ENCODE results near the gene TNFSF9. TPM values are rescaled to one million over a fixed set of nuclear protein-coding genes. Genes with fewer than 3 reads are reported as not detected.

TNFSF9 gene
- total and polyA plus RNA-seq, 8 donors, result 0.20 to 10.2 (median 0.40) TPM

GRCh38 chr19:6509118-6509971 lies 21.5 kb upstream of the TNFSF9 start:
- Histone ChIP-seq H3K27me3 (peaks cover 0 to 2% of the 10 kb centered on the region in 2 donors), H3K4me3 (no peak overlapping the region), H3K27ac (peak overlapping the region in 1 of 2 donors; percentile 33), H3K36me3 (no peaks in the 10 kb centered on the region), H3K9me3 (no peaks in the 10 kb centered on the region), H3K4me1 (peaks cover 0 to 3% of the 10 kb centered on the region in 2 donors)
- ATAC-seq (peak; percentile 76), DNase-seq (peak in 1 of 4 donors; percentile 71)
- intact Hi-C loops (cut with DNase I), result no loop called here
- TF ChIP-seq CTCF (IDR thresholded peaks at IDR 0.05), result no peak

GRCh38 chr19:6510618-6511017 lies 20.2 kb upstream of the TNFSF9 start:
- intact Hi-C loops (cut with DNase I), result loop anchor here in 1 of 2 donors (10.0 kb wide), 1 partner anchor 124 kb away; no protein-coding TSS in a partner anchor
- DNase-seq, result no peak
- no peak for ATAC-seq
- no peaks in the 10 kb centered on the region for H3K36me3 ChIP-seq
- H3K4me3 ChIP-seq, result no peak overlapping the region
- H3K9me3 ChIP-seq, result no peaks in the 10 kb centered on the region
- H3K4me1 ChIP-seq, result peaks cover 0 to 3% of the 10 kb centered on the region in 2 donors
- TF ChIP-seq CTCF (IDR thresholded peaks at IDR 0.05), result no peak
- no peak overlapping the region for H3K27ac ChIP-seq
- H3K27me3 ChIP-seq, result no peaks in the 10 kb centered on the region

DNA sequence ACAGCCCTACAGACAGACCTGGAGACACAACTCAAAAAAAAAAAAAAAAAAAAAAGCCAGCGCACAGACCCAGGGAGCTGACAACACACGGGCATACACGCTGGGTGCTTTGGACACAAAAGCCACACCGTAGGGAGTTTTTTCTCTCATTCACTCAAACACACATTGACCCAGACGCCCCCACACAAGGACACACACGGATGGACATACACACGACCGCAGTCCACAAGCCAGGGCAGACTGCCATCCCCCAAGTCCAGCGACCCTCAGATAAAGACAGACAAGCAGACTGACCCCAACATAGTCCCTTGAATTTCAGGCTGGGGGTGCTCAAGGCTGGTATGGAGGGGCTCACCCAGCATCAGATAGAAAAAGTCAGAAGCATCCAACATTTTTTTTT lies 16.7 kb upstream of the TNFSF9 start:
- Histone ChIP-seq H3K27ac (no peak overlapping the region), H3K4me3 (no peak overlapping the region), H3K27me3 (no peaks in the 10 kb centered on the region), H3K36me3 (no peaks in the 10 kb centered on the region), H3K4me1 (peaks cover 0 to 22% of the 10 kb centered on the region in 2 donors), H3K9me3 (no peaks in the 10 kb centered on the region)
- TF ChIP-seq CTCF (IDR thresholded peaks at IDR 0.05), result no peak
- ATAC-seq, result no peak
- DNase-seq, result no peak
- intact Hi-C loops (cut with DNase I), result loop anchor here in 1 of 2 donors (10.0 kb wide), 1 partner anchor 121 kb away; no protein-coding TSS in a partner anchor

DNA sequence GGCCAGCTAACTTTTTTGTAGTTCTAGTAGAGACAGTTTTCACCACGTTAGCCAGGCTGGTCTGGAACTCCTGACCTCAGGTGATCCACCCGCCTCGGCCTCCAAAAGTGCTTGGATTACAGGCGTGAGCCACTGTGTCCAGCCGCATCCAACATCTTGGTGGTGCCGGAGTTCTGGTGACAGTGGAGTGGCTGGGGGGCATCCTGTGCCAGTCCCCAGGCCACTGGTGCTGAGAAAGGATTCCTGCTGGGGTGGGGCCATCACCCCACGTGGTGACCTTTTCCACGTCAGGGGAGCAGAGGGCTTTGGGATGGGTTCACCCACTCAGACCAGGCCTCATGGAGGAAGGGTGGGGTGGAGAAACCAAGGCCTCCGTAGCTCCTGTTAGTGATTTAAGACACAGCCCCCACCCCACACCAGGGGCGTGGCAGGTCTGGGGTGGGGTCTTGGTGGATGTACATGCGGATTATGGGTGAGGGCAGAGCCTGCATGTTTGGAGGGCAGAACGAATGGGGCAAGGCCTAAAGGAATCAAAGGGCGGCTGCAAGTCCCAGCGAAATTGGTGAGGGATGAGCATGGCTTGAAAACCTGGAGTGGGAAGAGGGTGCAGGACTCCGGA lies 15.8 kb upstream of the TNFSF9 start:
- no peaks in the 10 kb centered on the region for H3K27me3 ChIP-seq
- DNase-seq (no peak), ATAC-seq (no peak)
- H3K4me3 ChIP-seq, result no peak overlapping the region
- intact Hi-C loops (cut with DNase I), result loop anchor here in 1 of 2 donors (10.0 kb wide), 1 partner anchor 120 kb away; no protein-coding TSS in a partner anchor
- no peak for TF ChIP-seq CTCF (IDR thresholded peaks at IDR 0.05)
- peaks cover 0 to 22% of the 10 kb centered on the region in 2 donors for H3K4me1 ChIP-seq
- H3K9me3 ChIP-seq, result no peaks in the 10 kb centered on the region
- H3K27ac ChIP-seq, result no peak overlapping the region
- H3K36me3 ChIP-seq, result no peaks in the 10 kb centered on the region

All from left lung (tissue), 10 donors.